Measurements from ENCODE around the gene SPINT1.

SPINT1 gene

DNA sequence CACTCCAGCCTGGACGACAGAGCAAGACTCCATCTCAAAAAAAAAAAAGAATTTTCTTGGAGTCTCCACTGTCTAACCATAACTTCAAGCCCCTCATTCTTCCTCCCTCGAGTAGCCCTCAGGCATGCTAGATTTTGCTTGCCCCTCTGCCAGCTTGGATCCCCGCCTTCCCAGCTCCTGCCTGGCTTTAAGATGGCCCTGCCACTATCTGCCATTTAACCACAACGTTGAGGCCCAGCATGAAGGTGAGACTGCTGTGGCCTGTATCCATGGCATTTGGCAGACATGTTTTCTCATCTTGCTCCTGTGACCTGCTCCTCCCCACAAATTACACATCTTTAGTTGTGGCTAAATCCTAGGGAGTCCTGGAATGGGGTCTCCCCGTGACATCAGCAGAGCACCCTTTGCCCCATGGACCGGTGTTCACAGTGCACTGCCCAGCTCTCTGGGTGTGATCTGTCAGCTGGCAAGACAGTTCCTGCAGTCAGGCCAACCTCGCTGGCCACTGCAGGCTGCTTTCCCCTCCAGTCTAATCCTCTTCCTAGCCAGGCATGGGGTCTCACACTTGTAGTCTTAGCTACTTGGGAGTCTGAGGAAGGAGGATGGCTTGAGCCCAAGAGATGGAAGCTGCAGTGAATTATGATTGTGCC is 60.8 kb downstream of the SPINT1 start:
- no peak for ATAC-seq
- TF ChIP-seq ZC3H10 (CRISPR knock-in tag; IDR thresholded peaks at IDR 0.05) (no peak), ESRRG (CRISPR knock-in tag; IDR thresholded peaks at IDR 0.05) (no peak), ZNF565 (CRISPR knock-in tag; conservative IDR thresholded peaks at IDR 0.05; ENCODE audit: low read depth) (no peak), RARB (CRISPR knock-in tag; IDR thresholded peaks at IDR 0.05) (no peak), TOX (CRISPR knock-in tag; IDR thresholded peaks at IDR 0.05; ENCODE audit: borderline replicate concordance) (no peak), CSDC2 (CRISPR knock-in tag; IDR thresholded peaks at IDR 0.05) (no peak), ARNTL (CRISPR knock-in tag; IDR thresholded peaks at IDR 0.05; ENCODE audit: borderline replicate concordance, low read depth) (no peak), BACH2 (CRISPR knock-in tag; IDR thresholded peaks at IDR 0.05; ENCODE audit: borderline replicate concordance) (no peak)
- TF ChIP-seq, protein P1, sequence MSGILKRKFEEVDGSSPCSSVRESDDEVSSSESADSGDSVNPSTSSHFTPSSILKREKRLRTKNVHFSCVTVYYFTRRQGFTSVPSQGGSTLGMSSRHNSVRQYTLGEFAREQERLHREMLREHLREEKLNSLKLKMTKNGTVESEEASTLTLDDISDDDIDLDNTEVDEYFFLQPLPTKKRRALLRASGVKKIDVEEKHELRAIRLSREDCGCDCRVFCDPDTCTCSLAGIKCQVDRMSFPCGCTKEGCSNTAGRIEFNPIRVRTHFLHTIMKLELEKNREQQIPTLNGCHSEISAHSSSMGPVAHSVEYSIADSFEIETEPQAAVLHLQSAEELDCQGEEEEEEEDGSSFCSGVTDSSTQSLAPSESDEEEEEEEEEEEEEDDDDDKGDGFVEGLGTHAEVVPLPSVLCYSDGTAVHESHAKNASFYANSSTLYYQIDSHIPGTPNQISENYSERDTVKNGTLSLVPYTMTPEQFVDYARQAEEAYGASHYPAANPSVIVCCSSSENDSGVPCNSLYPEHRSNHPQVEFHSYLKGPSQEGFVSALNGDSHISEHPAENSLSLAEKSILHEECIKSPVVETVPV (CRISPR knock-in tag; IDR thresholded peaks at IDR 0.05): no peak
- TF ChIP-seq, protein P2, sequence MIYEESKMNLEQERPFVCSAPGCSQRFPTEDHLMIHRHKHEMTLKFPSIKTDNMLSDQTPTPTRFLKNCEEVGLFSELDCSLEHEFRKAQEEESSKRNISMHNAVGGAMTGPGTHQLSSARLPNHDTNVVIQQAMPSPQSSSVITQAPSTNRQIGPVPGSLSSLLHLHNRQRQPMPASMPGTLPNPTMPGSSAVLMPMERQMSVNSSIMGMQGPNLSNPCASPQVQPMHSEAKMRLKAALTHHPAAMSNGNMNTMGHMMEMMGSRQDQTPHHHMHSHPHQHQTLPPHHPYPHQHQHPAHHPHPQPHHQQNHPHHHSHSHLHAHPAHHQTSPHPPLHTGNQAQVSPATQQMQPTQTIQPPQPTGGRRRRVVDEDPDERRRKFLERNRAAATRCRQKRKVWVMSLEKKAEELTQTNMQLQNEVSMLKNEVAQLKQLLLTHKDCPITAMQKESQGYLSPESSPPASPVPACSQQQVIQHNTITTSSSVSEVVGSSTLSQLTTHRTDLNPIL (CRISPR knock-in tag; IDR thresholded peaks at IDR 0.05; ENCODE audit: low read depth): no peak
- TF ChIP-seq, protein P3, sequence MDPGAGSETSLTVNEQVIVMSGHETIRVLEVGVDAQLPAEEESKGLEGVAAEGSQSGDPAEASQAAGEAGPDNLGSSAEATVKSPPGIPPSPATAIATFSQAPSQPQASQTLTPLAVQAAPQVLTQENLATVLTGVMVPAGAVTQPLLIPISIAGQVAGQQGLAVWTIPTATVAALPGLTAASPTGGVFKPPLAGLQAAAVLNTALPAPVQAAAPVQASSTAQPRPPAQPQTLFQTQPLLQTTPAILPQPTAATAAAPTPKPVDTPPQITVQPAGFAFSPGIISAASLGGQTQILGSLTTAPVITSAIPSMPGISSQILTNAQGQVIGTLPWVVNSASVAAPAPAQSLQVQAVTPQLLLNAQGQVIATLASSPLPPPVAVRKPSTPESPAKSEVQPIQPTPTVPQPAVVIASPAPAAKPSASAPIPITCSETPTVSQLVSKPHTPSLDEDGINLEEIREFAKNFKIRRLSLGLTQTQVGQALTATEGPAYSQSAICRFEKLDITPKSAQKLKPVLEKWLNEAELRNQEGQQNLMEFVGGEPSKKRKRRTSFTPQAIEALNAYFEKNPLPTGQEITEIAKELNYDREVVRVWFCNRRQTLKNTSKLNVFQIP (CRISPR knock-in tag; IDR thresholded peaks at IDR 0.05; ENCODE audit: borderline replicate concordance, low read depth): no peak

DNA sequence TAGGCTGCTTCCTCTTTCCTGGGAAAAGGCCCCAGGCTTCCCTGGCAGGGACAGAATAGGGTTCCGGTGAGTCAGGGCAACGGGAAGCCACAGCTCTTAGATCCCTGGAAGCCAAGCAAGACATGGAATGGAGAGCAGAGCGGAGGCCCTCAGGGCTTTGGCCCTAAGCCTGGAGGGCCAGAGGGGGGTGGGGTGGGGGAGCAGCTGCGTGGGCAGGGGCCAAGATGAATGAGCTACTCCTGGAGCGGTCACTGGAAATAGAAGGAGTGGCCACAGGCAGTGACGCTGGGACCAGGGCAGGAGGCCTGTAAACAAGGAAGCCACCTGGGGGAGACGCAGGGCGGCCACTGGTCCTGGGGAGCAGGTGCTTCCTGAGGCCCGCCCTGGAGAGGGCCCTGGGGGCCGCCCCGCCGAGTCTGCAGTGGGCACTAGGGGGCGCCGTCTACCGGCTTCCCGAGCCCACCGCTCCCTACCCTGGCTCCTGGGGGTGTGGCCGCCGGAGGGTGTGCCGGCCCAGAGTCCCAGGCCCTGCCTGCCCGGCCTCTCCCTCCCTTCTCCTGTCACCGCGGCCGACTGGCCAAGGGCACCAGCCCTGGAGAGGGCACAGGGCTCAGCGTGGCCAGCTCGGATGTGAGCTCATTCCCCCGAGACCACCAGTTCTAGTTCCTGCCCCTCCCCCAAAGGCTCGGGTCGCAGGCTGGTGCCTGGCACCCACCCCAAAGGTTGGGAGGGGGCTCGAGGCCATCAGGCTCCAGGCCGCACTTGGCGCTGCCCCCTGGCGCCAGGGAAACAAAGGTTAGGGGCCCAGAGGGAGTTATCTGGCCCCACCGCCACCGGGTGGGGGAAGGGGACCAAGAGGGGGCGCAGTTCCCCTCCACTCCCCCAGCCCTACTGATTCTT is 62.5 kb downstream of the SPINT1 start:
- peak; percentile 89 for ATAC-seq
- no peak for TF ChIP-seq TOX (CRISPR knock-in tag; IDR thresholded peaks at IDR 0.05; ENCODE audit: borderline replicate concordance)
- TF ChIP-seq, protein P4, sequence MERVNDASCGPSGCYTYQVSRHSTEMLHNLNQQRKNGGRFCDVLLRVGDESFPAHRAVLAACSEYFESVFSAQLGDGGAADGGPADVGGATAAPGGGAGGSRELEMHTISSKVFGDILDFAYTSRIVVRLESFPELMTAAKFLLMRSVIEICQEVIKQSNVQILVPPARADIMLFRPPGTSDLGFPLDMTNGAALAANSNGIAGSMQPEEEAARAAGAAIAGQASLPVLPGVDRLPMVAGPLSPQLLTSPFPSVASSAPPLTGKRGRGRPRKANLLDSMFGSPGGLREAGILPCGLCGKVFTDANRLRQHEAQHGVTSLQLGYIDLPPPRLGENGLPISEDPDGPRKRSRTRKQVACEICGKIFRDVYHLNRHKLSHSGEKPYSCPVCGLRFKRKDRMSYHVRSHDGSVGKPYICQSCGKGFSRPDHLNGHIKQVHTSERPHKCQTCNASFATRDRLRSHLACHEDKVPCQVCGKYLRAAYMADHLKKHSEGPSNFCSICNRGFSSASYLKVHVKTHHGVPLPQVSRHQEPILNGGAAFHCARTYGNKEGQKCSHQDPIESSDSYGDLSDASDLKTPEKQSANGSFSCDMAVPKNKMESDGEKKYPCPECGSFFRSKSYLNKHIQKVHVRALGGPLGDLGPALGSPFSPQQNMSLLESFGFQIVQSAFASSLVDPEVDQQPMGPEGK (CRISPR knock-in tag; IDR thresholded peaks at IDR 0.05; ENCODE audit: borderline replicate concordance): no peak
- no peak for TF ChIP-seq ARNTL (CRISPR knock-in tag; IDR thresholded peaks at IDR 0.05; ENCODE audit: borderline replicate concordance, low read depth)
- no peak for TF ChIP-seq ZNF565 (CRISPR knock-in tag; conservative IDR thresholded peaks at IDR 0.05; ENCODE audit: low read depth)

DNA sequence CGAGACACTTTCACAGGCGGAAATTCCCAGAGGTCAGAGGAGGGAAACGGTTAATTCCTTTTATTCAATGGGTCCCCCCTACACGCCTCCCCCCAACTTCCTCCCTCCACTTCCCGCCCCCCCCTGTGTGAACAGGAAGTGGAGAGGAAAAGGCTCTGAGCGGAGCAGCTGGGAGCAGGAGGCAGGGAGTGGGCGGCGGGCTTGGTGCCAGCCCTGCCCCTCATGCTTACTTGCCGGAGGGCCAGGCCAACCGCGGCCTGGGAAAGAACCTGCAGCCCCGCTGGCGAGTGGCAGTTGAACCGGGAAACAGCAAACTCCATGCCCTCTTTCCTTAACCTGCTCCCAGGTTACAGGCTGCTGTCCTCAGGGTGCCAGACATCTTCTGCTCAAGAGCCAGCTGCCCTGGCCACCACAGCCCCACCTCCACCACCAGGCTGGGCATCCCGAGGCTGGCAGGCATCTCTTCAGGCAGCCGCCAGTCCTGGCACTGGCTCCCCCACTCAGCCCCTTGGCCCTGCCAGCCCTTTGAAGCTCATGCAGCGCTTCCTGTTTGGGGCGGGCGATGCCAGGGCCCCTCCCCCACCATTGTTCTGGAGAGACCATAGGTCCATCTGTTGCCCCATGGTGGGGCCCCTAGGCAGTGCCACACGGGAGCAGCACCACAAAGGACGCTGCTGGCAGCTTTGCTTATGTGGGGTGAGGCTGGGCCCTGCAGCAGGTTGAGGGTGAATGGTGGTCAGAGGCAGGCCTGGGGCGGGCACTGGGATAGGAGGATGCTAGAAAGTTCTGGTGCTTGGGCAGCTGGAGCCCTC is 63.3 kb downstream of the SPINT1 start:
- peak; percentile 1; the same call in 2 of the 3 replicates for ATAC-seq
- TF ChIP-seq, protein P1 (CRISPR knock-in tag; IDR thresholded peaks at IDR 0.05): no peak
- TF ChIP-seq TCF4 (CRISPR knock-in tag; IDR thresholded peaks at IDR 0.05; ENCODE audit: borderline replicate concordance): no peak
- TF ChIP-seq, protein P3 (CRISPR knock-in tag; IDR thresholded peaks at IDR 0.05; ENCODE audit: borderline replicate concordance, low read depth): no peak
- no peak for TF ChIP-seq BACH2 (CRISPR knock-in tag; IDR thresholded peaks at IDR 0.05; ENCODE audit: borderline replicate concordance)
- TF ChIP-seq ZNF70 (CRISPR knock-in tag; IDR thresholded peaks at IDR 0.05): no peak
- TF ChIP-seq, protein P4 (CRISPR knock-in tag; IDR thresholded peaks at IDR 0.05; ENCODE audit: borderline replicate concordance): no peak
- TF ChIP-seq ISL1 (CRISPR knock-in tag; IDR thresholded peaks at IDR 0.05): no peak
- TF ChIP-seq RARB (CRISPR knock-in tag; IDR thresholded peaks at IDR 0.05): no peak
- TF ChIP-seq SNAI2 (CRISPR knock-in tag; IDR thresholded peaks at IDR 0.05): no peak
- TF ChIP-seq TOX (CRISPR knock-in tag; IDR thresholded peaks at IDR 0.05; ENCODE audit: borderline replicate concordance): no peak
- TF ChIP-seq GLIS3 (CRISPR knock-in tag; IDR thresholded peaks at IDR 0.05): no peak
- TF ChIP-seq ZC3H10 (CRISPR knock-in tag; IDR thresholded peaks at IDR 0.05): no peak
- TF ChIP-seq OSR1 (CRISPR knock-in tag; IDR thresholded peaks at IDR 0.05): no peak
- TF ChIP-seq ZFP3 (CRISPR knock-in tag; IDR thresholded peaks at IDR 0.05): no peak
- TF ChIP-seq ESRRG (CRISPR knock-in tag; IDR thresholded peaks at IDR 0.05): no peak

All from SK-N-SH treated with all-trans-retinoic acid at 6 μM for 48 hours (cell line).